MV-4-11 (cell line): ENCODE measurements around the gene CA5A.

Experiments
- DNase-seq: peaks from one replicate; lab custom pipeline; 2025; lab: John Stamatoyannopoulos, UW

The CA5A gene

DNA sequence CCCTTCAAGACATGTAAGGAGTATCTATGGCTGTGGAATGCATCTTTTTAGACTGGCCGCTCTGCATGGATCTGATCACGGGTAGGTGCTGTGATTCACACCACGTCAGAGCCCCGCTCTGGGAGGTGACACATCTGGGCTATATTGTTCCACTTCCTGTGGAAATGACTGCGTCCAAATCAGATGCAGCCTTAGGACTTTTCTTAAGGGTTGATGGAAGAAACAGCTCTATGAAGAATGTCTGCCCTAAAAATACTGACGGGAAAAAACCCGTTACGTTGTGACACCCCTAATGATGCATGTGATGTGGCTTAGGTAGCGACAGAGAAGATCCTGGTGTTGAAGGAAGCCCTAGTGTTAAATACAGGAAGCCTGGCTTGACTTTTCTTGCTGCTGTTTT, 27.1 kb upstream of the CA5A start:
- DNase-seq: peak; percentile 24

DNA sequence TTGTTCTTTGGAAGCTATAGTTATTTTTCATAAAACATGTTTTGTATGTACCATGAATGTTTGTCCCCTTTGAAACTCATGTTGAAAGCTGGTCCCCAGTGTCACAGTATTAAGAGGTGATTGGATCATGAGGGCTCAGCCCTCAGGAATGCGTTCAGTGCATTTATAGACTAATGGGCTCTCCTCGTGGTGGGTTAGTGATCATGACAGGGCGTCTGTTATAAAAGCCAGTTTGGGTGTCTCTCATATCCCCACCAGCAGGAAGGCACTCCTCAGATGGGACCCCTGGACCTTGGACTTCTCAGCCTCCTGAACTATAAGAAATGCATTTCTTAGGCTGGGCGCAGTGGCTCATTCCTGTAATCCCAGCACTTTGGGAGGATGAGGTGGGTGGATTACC, 25.3 kb upstream of the CA5A start:
- DNase-seq: no peak

DNA sequence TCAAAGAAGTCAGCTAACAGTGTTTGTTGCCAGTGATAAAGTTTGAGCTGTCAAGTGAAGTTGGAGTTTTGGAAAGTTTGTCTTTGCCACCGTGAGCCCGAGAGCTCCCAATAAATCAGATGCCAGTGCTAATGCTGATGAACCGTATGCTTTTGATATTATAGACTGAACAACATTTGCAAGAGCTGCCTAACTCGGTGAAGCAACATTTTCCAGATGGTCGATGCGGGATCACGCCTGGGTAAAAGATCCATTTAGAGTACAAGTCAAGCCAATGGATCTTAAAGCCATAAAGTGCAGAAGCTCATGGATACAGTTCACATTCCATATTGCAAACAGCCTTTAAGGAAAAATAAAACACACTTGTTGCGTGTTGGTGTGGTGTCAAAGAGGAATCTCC, 24.5 kb upstream of the CA5A start:
- no peak for DNase-seq

DNA sequence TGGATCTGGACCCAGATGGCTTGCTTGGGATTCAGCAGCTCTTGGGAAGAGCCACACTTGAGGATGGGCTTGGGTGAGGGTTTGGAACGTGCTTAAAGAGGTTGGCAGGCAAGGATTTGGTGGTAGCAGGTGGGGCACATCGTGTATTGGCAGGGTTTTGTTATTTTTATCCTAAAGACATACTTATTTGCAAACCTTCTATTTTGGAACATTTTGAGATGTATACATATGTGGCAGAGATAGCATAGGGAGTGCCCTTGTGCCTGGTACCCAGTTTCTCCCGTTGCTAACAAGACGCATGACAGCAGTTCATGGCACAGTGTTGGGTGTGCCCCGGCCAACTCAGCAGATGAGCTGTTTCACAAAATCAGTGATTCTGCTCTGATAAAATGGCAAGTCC, 24.0 kb upstream of the CA5A start:
- DNase-seq: no peak

DNA sequence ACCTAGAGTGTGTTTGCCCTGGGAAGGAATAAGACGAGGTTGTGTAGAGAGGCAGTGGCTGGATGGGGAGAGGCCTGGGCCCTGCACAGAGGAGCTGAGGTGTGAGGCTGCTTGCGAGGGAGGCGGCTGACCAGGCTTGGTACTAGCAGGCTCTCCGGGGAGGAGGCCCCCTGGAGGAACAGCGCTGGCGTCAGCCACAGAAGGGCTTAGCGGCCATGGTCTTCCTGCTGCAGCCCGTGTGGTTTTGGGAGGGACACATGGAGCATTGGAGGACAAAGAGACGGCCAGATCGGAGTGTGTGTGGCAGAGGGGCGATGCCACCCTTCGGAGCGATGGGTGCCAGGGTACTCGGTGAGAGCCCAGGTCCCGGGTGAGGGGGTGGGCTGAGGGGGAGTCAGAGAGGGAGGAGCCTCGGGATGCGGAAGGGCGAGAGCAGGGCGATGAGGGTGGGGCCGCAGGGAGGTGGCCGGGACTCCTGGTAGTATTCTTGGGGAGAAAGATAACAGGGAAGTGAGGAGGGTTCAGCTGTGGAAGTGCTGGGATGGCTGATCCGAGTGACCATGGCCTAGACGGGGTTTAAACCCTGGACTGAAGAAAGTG, 23.2 kb upstream of the CA5A start:
- no peak for DNase-seq

DNA sequence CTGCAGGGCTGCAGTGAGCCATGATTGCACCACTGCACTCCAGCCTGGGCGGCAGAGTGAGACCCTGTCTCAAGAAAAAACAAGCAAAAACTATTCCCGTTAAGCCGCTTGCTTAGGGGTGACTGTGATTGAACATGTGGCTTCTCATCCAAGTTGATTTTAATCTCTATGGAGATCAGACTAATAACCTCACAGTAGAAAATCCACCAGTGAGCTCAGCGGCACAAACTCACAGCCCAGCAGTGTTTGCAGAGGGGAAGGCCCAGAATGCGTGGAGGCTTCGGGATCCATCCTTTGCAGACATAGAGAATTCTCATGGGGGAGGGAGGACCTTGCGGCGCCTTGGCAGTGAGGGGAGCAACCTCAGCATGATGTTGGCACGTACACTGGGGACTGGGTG, 22.3 kb upstream of the CA5A start:
- DNase-seq: no peak

DNA sequence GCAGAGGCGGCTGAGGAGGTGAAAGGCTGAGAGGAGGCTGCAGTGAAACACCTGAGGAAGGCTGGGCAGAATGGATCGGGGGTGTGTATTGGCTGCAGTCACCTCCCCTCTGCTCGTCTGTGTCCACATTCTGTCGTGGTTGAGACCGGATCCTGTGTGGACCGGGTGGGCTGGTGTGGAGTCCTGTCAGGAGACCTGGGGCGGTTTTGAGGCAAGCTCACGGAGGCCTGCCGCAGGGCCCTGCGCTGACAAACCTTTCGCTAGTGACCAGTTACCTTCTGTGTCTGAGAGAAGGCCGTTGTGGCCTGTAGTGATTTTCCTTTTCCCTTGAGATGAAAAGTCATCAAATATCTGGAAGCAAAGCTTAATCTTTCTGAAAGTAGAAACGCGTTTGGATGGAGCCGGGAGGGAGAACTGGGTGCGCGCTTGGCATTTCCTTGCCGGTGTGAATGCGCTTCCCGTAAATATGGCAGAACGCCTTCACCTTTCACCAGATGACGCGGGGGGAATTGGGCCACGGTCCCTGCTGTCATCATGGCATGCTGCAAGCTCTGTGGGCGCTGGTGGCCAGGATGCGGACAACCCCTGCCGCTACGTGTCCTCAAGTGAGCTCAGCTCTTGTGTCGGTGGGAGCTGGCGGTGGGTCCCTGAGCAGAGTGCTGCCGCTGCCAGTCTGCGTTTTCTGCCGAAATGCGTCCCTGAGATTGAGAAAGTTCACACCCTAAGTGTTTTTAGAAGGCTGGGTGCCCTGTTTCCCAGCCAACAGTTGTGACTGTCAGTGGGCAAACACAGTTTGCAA, 21.2 kb upstream of the CA5A start:
- DNase-seq: no peak

DNA sequence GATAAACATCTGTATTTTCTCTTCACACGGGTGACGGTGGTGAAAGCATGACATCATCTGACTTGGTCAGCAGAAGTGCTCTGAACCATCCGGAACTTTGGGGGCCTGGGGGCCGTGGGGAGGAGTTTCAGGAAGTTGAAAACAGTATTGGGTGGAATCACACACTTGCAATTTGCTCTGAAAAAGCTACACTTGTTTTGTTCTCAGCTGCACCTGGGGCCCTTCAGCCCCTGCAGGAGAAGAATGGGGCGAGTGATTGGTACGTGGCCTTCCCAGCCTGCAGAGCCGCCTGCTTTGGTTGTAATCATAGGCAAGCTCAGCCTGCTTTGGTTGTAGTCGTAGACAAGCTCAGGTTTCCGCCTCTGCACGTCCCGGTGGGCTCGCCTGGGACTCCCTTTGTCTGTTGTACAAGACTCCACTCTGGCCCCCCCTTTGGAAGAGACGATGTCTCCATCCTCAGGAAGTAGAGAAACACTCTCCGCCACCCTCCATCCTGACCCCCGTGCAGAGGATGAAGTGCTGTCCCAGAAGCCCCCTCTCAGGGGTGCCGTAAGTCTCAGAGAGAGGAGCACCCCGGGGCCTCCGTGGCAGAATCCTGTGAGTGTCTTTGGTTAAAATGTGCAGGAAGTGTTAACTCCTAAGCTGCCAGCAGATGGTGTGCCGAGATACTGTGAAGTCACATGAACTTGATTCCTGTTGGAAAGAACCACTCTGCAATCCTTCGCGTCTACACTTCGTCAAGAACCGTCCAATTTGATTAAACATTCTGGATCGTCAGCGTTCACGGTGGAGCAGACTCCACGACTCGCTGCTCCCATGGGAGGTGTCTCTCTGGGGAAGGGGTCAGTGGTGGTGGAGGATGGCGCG, 20.3 kb upstream of the CA5A start:
- DNase-seq: peak; percentile 52

DNA sequence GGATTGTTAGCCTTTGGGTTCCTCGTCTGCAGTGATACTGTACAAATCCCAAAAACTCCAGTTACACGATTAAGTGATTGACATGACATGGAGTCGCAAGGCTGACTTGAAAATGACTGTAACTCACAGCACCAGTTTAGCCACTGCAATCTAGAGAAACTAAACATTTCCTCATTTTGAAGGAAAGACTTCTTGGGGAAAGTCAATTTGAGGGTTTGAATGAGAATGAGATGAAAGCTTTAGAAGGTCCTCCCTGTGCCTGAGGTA, 19.7 kb upstream of the CA5A start:
- DNase-seq: peak; percentile 76

DNA sequence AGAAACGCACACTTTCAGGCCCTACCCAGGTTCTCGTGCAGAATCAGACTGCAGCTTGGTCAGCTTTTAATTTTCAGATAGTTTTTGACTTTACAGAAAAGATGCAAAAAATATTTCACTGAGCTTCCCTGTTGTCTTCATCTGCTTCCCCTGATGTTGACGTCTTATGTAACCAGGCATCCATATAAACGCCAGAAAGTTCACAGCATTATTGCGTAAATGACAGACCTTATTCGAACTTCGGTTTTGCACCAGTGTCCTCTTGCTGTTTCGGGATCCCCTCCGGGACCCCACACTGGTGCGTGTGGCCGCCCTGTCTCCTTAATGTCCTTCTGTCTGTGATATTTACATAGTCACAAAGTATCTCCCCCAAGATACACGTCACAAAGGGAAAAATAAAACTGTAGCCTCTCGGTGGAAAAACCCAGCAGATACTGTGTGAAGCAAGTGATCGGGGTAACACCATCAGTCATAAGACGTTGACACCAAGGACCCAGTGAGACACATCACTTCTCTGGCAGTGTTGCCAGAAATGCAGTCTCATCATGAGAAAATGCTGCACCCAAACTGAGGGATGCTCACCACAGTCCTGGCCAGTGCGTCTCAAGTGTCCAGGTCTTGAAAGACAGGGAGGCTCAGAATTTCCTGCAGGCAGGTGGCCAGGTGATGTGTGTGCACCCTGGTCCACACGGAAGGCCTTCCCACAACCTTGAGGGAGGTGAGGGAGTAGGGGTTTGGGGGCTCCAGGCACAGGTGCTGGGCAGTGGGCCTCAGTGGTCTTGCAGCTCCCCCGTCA, 19.2 kb upstream of the CA5A start:
- peak; percentile 60 for DNase-seq

DNA sequence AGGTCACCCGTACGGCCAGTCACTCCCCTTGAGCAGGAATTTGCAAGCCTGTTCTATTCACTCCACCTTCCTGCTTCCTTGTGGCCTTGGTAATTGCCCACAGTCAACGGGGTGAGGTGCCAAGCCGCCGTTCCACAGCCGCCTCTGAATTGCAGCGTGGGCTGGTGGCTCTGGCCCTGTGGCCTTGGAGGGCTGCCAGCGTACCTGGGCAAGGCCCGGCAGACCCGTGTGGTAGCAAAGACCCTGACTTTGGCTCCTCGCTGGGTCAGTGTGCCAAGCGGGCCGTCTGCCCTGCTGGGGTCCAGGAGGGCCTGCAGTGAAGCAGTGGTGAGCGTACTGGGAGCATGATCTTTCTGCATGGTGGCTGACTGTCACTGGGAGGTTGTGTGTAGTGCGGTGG, 18.5 kb upstream of the CA5A start:
- no peak for DNase-seq

DNA sequence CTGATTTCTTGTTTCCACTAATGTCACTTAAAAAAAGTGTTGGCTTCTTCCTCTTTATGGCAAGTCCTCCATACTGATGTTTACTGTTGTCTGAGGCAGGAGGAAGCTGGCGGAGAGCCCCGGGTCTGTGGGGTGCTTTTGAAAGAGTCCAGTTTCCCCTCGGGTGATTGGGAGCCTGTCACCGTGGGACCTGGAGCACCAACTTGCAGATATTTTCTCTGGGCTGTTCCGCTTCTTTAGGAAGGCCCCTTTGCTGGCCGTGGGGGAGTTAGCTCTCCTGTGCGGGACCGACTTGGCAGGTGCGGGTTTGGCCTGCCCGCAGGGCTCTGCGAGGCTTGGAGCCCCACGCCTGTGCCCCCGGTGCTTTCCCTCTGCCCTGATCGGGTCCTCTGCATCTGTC, 18.0 kb upstream of the CA5A start:
- peak; percentile 39 for DNase-seq

DNA sequence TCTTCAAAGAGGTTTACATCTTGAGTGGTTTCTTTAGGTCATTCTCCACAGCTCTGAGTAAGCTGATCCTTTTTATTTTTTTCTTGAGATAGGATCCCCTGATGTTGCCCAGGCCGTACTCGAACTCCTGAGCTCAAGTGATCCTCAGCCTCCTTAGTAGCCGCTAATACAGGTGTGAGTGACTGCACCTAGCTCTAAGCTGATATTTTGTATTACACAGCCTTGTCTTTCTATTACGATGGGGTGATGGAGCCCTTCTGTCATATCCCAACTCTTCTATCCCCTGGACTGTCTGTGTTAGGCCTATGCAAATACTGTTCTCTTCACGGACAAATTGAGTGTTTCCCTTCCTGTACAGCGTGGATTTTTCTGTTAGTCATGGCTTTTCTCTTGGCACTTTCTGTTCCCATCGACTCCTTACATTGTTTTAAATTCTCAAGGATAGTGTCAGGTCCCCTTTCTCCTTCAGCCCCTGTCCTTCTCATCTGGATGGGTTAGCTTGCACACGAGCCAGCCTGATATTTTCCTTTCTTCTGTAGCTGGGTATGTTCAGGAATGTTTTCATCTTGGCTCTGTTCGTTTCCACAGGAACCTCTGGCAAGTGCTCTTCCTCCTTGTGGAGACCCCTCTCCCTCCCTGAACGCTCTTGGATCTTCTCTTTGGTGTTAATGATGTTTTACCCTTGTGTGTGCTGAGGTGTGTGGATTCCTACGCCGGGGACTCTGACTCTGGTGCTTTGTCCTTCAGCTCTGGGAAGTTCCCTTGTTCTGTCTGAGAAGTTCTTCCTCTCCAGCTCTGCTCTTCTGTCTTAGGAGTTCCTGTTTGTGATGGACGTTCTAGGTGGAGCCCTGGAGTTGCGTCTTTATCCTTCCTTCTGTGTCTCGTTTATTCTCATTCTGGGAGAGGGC, 17.2 kb upstream of the CA5A start:
- peak; percentile 39 for DNase-seq

DNA sequence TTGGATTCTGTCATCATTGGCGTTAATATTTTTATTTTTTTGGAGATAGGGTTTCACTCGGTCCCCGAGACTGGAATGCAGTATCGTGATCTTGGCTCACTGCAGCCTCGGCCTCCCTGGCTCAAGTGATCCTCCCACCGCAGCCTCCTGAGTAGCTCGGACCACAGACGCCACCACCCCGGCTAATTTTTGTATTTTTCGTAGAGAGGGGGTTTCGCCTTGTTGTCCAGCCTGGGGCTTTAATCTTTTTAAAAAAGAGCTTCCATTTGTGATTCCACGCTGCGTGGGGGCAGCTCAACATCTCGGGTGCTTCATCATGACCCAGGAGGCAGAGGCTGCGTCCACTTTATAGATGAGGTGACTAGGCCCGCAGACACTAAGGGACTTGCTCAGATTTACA, 16.4 kb upstream of the CA5A start:
- DNase-seq: no peak

DNA sequence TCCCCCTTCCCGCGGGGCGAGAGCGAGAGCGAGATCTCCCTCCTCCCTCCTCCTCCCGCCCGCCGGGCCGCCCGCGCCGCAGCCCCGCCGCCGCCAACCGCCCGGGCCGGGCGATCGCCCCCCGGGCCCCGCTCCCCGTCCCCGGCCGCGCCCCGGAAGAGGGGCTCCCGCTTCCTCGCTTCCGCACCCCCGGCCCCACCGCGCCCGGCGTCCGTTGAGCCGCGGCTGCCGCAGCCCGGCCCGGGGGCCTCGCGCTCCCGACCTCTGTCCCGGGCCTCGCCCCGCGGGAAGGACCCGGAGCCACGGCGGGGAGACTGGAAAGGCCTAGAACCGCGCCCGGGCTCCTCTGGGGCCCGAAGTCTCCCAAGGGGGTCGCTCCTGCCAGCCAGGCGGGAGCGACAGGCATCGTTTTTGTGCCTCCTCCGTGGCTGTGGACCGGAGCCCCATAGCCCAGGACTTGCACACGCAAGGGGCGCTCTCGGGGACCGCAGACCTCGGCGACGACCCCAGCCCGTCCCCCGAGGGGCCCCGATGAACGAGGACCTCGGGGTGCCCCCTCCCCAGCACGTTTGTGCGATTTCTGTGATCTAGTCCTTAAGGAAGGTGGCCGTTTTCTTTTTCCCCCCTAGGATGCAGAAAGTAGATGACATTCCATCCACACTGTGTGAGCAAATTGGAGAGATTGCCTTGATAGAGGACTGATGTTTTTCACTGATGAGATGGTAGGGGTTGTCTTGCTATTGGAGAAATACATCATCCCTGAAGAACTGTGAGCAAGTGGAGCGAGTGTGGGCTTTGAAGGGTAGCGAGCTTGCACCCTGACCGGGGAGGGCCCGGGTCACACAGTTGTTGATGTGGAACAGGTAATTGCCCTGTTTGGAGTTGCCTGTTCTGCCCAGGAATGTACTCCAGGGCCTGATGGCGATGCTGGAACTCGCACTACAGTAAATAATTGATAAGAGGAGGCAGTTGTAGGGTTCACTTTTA, 15.5 kb upstream of the CA5A start:
- no peak for DNase-seq

DNA sequence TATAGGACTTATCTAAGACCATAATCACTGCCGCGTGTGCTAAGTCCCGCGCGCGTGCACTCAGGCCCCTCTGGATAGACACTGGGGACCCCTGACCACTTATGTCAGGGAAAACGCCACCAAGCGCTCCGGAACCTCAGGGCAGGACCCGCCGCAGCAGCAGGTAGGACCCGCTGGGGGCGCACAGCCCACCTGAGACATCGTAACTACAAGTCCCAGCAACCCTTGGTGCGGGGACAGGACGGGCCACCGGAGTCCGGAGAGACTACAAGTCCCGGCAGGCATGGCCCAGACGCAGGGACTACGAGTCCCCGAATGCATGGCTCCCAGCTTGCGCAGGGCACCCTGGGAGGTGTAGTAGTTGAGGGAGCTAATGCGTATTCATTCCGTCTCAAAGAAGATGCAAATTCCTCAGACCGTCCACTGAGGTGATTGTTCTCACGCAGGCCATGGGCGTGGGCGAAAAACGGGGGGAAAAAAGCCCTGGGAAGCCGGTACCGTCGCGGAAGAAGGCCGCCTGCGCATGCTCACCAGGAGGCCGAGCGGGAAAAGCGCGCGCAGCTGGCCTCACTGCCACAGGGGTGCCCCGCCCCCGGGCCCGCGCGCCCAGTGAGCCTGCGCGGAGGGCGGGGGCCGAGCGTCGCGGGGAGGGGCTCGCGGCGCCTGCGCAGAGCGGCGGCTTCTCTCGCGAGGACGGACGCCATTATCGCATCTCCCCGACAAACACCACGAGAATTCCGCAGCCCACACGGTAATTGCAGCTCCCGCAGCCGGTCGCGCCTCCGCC, 14.6 kb upstream of the CA5A start, which contains the start of gene BANP:
TSS of gene BANP (plus strand) at position 670 of the 787 bp plus-strand sequence. CDS start 23,682 bp downstream, outside the sequence.
- peak; percentile 98 for DNase-seq

DNA sequence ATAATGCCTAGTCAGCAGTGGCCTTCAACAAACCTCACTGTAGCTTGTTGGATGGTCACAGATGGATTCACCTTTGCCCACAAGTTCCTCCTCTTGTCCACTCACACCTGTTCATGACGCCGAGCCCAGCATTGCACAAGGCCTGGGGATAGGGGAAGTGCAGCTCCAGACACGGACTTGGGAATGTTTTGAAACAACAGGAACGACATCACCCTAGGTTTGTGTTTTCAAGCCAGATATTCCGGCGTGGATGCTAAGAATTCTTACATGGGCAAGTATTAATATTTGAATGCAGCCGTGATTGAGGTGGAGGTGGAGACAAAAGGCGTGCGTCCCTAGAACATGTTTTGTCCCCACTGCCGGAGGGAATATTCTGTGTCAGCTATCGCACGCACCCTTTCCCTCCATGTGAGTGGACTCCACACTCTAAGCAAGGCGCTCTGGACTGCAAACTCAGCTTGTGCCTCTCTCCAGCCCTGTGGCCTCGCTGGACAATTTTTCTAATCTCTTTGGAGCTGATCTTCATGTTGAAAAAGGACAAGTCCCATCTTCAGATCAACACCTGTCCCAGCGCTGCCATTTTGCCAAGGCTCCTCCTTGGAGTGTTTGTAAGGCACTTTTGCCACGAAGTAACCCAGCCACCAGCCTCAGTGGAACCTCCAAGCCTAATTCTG, 12.9 kb upstream of the CA5A start:
- no peak for DNase-seq

DNA sequence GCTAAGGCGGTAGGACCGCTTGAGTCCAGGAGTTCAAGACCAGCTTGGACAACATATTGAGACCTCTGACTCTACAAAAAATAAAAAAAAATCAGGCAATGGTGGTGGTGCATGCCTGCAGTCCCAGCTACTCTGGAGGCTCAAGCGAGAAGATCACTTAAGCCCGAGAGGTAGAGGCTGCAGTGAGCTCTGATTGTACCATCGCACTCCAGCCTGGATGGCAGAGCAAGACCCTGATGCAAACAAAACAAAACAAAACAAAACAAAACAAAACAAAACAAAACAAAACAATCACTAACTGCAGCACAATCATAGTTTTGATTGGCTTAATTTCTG, 12.4 kb upstream of the CA5A start:
- DNase-seq: no peak

DNA sequence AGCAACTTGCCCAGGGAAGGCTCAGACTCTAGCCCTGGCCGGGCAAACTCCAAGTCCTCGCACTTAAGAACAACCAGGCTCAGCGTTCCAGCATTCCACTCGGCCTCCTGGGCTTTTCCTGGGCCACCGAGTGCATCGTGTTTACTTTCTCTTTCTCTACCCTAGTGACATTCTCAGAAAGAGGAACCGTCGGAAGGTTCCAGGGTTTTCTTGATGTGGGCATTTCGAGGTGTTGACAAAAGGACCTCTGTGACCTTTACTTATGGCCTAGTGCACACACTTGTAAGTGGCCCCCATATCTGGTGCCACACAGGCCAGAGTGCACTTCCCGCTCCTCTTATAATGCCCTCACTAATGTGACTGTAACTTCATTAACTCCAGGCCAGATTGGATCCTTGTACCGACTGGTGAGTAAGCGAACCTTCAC, 11.8 kb upstream of the CA5A start:
- peak; percentile 75 for DNase-seq
